HepG2 (cell line): ENCODE results near the gene SLC22A12. TPM values are rescaled to one million over a fixed set of nuclear protein-coding genes. Genes with fewer than 3 reads are reported as not detected.

Experiments used
- HIC2 ChIP-seq: sonication (generic); formaldehyde crosslinking; IDR thresholded peaks from 2 replicates; pipeline ENCODE4 v1.9.0; 2022; ENCODE audit warnings: low read depth, missing genetic modification reagents
- KAT7 ChIP-seq: IDR thresholded peaks from 2 replicates; pipeline ENCODE4 v1.6.1; 2018; ENCODE audit warnings: borderline replicate concordance, missing compliant biosample characterization
- MLXIP ChIP-seq: sonication (generic); formaldehyde crosslinking; IDR thresholded peaks from 2 replicates; pipeline ENCODE4 v1.9.0; 2021; ENCODE audit warnings: missing genetic modification reagents, borderline replicate concordance
- NRL ChIP-seq: sonication (generic); formaldehyde crosslinking; IDR thresholded peaks from 2 replicates; pipeline ENCODE4 v1.5.0; 2020; ENCODE audit warnings: missing genetic modification reagents, mild to moderate bottlenecking, moderate library complexity, borderline replicate concordance
- TEF ChIP-seq: sonication (generic); formaldehyde crosslinking; IDR thresholded peaks from 2 replicates; pipeline ENCODE4 v1.5.0; 2020; ENCODE audit warnings: missing genetic modification reagents
- TERF1 ChIP-seq: sonication (generic); formaldehyde crosslinking; IDR thresholded peaks from 2 replicates; pipeline ENCODE4 v1.8.0; 2022; ENCODE audit warnings: mild to moderate bottlenecking, missing genetic modification reagents, moderate library complexity
- ZNF121 ChIP-seq: sonication (generic); formaldehyde crosslinking; IDR thresholded peaks from 2 replicates; pipeline ENCODE4 v1.5.0; 2020; ENCODE audit warnings: mild to moderate bottlenecking, missing genetic modification reagents
- ZNF354B ChIP-seq: sonication (generic); formaldehyde crosslinking; IDR thresholded peaks from 2 replicates; pipeline ENCODE4 v1.8.0; 2022; ENCODE audit warnings: mild to moderate bottlenecking, missing genetic modification reagents
- ZNF709 ChIP-seq: sonication (generic); formaldehyde crosslinking; IDR thresholded peaks from 2 replicates; pipeline ENCODE4 v1.5.0; 2020; ENCODE audit warnings: mild to moderate bottlenecking, missing genetic modification reagents
- polyA plus RNA-seq, 8 experiments: library from polyadenylated mRNA; depleted of rRNA in 3 of 8; stranded (reverse) in 7 of 8; unstranded in 1 of 8; fragments of >200 nt; fragmentation: Illumina TruSeq in 4 of 8; extraction: Trizol in 4 of 8; gene quantifications; 2 replicates each; pipeline versions ENCODE4 v1.2.1 to v1.2.3, GENCODE V29; 2011 to 2016; ENCODE audit warnings: low read depth in 4 of 8, missing spikeins in 1 of 8, mixed read lengths in 1 of 8; ENCODE audit not compliant: insufficient read depth in 1 of 8
- total RNA-seq, 5 experiments: library from RNA; depleted of rRNA; stranded (reverse); fragments of >200 nt; fragmentation: Illumina TruSeq; extraction: Trizol; gene quantifications; 2 replicates each; pipeline ENCODE4 v1.2.3, GENCODE V29; 2016; ENCODE audit warnings: low read depth in 1 of 5

SLC22A12 gene
- total and polyA plus RNA-seq, 2 of the 13 experiments (the other 11 are each of a cell fraction or from before 2014, with no cell fraction given): not detected

DNA sequence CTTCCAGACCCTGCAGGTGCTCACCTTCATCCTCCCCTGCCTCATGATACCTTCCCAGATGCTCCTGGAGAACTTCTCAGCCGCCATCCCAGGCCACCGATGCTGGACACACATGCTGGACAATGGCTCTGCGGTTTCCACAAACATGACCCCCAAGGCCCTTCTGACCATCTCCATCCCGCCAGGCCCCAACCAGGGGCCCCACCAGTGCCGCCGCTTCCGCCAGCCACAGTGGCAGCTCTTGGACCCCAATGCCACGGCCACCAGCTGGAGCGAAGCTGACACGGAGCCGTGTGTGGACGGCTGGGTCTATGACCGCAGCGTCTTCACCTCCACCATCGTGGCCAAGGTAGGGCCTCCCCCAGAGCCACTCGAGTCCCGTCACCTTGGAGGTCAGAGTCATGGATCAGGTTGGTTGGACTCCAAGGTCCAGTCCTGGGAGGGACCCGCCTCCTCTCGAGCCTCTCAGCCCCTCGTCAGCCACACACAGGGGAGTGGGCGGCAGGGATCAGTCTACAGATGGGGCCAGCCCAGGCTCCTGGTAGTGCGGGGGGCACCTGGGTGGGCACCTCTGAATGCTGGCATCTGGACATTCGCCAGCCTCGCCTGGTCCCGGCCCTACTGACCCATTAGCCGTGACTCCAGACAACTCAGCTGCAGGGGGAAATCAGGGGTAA, 34.8 kb upstream of the SLC22A12 start (continued):
- TF ChIP-seq KAT7 (CRISPR knock-in tag) (0 out of 2 replicates have a peak, but pooled peaks have one; percentile 16), ZNF121 (CRISPR knock-in tag) (no peak), ZNF709 (CRISPR knock-in tag) (no peak), MLXIP (no peak), TERF1 (CRISPR knock-in tag) (no peak), NRL (CRISPR knock-in tag) (0 out of 2 replicates have a peak, but pooled peaks have one; percentile 8), ZNF354B (CRISPR knock-in tag) (no peak), HIC2 (CRISPR knock-in tag) (no peak), TEF (CRISPR knock-in tag) (no peak)
- TF ChIP-seq, all 625 proteins: peak for 7
